ENCODE measurements around the gene CYP26B1.

Gene CYP26B1

DNA sequence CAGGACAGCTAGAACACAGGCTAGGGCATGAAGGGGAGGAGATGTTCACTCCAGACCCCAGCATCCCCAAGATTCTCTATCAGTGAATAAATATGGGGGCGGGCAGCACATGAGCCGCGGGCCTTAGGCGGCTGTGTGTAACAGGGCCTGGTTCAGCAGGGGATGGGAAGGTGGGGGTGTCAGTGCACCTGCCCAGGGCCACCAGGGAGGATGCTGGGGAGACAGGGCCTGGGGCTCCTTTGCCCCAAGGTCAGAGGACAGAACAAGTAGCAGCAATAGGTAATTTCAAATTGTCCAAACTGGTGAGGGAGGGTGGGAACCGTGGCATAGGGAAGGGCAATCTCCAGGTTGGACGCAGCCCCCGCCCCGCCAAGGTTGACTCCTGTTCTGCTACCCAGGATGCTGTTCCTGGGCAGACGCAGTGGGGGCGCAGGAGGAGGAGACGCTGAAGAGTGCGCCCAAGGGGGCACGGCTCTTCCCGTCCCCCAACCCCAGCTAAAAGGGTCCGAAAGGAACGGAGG, 16.2 kb downstream of the CYP26B1 start:
- H3K4me1 ChIP-seq (ENCODE audit: insufficient read depth, low read length) = no peaks in the 10 kb centered on the region
- no peak overlapping the region for H2AFZ ChIP-seq (ENCODE audit: low read depth, low read length)
- H3K9ac ChIP-seq (ENCODE audit: low read depth, low read length) = no peak overlapping the region
- H3K79me2 ChIP-seq (ENCODE audit: insufficient read depth, low read length) = no peaks in the 10 kb centered on the region
- H3K36me3 ChIP-seq (ENCODE audit: insufficient read depth, low read length) = no peaks in the 10 kb centered on the region
- no peak overlapping the region for H3K4me3 ChIP-seq (ENCODE audit: low read depth in 1 of 2, low read length in 2 of 2)
- DNase-seq (no peak), ATAC-seq (ENCODE audit: insufficient read depth, low read depth) (no peak)
- no peaks in the 10 kb centered on the region for H3K9me3 ChIP-seq (ENCODE audit: insufficient read depth, low read length, severe bottlenecking)
- H3K27me3 ChIP-seq (ENCODE audit: insufficient read depth, low read length, poor library complexity) = no peaks in the 10 kb centered on the region
- TF ChIP-seq, protein P1, sequence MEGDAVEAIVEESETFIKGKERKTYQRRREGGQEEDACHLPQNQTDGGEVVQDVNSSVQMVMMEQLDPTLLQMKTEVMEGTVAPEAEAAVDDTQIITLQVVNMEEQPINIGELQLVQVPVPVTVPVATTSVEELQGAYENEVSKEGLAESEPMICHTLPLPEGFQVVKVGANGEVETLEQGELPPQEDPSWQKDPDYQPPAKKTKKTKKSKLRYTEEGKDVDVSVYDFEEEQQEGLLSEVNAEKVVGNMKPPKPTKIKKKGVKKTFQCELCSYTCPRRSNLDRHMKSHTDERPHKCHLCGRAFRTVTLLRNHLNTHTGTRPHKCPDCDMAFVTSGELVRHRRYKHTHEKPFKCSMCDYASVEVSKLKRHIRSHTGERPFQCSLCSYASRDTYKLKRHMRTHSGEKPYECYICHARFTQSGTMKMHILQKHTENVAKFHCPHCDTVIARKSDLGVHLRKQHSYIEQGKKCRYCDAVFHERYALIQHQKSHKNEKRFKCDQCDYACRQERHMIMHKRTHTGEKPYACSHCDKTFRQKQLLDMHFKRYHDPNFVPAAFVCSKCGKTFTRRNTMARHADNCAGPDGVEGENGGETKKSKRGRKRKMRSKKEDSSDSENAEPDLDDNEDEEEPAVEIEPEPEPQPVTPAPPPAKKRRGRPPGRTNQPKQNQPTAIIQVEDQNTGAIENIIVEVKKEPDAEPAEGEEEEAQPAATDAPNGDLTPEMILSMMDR (IDR thresholded peaks at IDR 0.05; ENCODE audit: borderline replicate concordance, extremely low read depth, low read length, poor library complexity, severe bottlenecking) = no peak
- TF ChIP-seq EZH2 (IDR thresholded peaks at IDR 0.05; ENCODE audit: borderline replicate concordance, low read depth, low read length, severe bottlenecking) = no peak
- no peaks in the 10 kb centered on the region for H4K20me1 ChIP-seq (ENCODE audit: insufficient read depth, low read length)
- no peak overlapping the region for H3K27ac ChIP-seq (ENCODE audit: low read length)
- H3K4me2 ChIP-seq (ENCODE audit: insufficient read depth, low read length) = no peak overlapping the region

DNA sequence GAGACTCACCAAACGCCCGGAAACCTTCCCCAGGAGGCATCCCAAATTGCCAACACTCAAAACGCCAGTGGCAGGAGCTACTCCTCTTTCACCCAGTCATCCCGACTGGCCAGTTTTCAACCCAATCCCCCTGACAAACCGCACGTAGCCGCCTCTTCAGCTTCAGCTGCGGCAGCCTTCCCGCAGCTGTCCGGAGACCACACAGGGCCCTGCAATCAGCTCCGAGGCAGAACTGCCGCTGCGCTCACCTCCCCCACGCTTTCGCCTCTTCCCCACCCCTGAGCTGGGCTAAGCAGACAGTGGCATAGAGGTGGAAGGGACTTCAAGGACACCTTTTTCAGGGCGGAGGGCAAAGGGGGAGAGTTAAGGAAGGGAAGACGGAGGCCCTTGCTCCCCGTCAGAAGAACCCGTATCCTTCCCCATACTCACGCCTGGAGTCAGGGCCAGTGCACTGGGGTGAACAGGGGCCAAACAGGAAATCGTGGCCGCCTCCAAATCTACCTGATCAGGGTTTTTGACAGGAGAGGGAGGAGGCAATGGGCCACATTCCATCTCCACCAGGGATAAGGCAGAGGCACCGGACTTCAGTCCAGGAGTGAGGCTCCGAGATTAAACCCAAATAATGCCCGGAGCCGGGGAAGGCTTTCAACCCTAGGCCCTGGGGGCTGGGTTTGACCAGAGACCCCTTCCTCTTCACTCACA, 16.9 kb downstream of the CYP26B1 start:
- Histone ChIP-seq H3K27me3 (ENCODE audit: insufficient read depth, low read length, poor library complexity) (no peaks in the 10 kb centered on the region), H3K4me1 (ENCODE audit: insufficient read depth, low read length) (no peaks in the 10 kb centered on the region), H3K27ac (ENCODE audit: low read length) (no peak overlapping the region), H3K9me3 (ENCODE audit: insufficient read depth, low read length, severe bottlenecking) (no peaks in the 10 kb centered on the region), H3K4me3 (ENCODE audit: low read depth in 1 of 2, low read length in 2 of 2) (no peak overlapping the region), H3K79me2 (ENCODE audit: insufficient read depth, low read length) (no peaks in the 10 kb centered on the region), H3K36me3 (ENCODE audit: insufficient read depth, low read length) (no peaks in the 10 kb centered on the region), H2AFZ (ENCODE audit: low read depth, low read length) (no peak overlapping the region), H4K20me1 (ENCODE audit: insufficient read depth, low read length) (no peaks in the 10 kb centered on the region), H3K4me2 (ENCODE audit: insufficient read depth, low read length) (no peak overlapping the region), H3K9ac (ENCODE audit: low read depth, low read length) (no peak overlapping the region)
- no peak for ATAC-seq (ENCODE audit: insufficient read depth, low read depth)
- TF ChIP-seq, protein P1 (IDR thresholded peaks at IDR 0.05; ENCODE audit: borderline replicate concordance, extremely low read depth, low read length, poor library complexity, severe bottlenecking) = no peak
- TF ChIP-seq EZH2 (IDR thresholded peaks at IDR 0.05; ENCODE audit: borderline replicate concordance, low read depth, low read length, severe bottlenecking) = no peak
- no peak for DNase-seq

DNA sequence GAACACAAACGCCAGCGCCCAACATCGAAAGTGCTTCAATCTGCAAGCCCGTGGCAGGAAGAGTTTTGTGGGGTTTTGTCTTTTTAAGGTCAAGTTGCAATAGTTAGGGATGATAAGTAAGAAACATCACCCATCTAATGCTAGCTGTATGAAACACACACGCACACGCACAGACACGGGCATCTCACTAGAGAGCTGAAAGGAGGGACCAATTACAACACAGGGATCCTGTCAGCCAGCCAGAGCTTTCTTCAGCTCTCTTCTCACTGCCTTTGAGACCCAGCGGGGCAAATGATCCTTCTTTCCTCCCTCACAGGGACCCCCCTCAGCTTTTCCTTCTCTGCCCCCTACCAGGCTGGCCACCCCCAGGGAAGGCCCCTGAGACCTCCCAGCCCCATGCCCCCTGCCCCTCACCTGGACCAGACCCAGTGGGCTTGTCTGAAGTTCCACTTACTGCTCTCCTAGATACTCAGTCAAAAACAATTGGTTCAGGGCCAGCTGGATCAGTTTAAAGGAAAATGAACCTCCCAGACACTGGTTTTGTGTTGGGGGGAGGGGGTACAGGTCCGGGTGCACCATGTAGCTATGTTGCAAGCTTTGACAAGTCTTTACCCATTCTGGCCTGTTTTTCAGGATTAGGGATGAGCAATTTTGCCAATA, 17.9 kb downstream of the CYP26B1 start:
- no peak overlapping the region for H3K9ac ChIP-seq (ENCODE audit: low read depth, low read length)
- TF ChIP-seq, protein P1 (IDR thresholded peaks at IDR 0.05; ENCODE audit: borderline replicate concordance, extremely low read depth, low read length, poor library complexity, severe bottlenecking) = no peak
- no peak for TF ChIP-seq EZH2 (IDR thresholded peaks at IDR 0.05; ENCODE audit: borderline replicate concordance, low read depth, low read length, severe bottlenecking)
- no peaks in the 10 kb centered on the region for H3K9me3 ChIP-seq (ENCODE audit: insufficient read depth, low read length, severe bottlenecking)
- no peaks in the 10 kb centered on the region for H3K36me3 ChIP-seq (ENCODE audit: insufficient read depth, low read length)
- no peaks in the 10 kb centered on the region for H3K79me2 ChIP-seq (ENCODE audit: insufficient read depth, low read length)
- no peak overlapping the region for H3K27ac ChIP-seq (ENCODE audit: low read length)
- no peaks in the 10 kb centered on the region for H4K20me1 ChIP-seq (ENCODE audit: insufficient read depth, low read length)
- no peaks in the 10 kb centered on the region for H3K4me1 ChIP-seq (ENCODE audit: insufficient read depth, low read length)
- H3K27me3 ChIP-seq (ENCODE audit: insufficient read depth, low read length, poor library complexity) = no peaks in the 10 kb centered on the region
- no peak overlapping the region for H3K4me3 ChIP-seq (ENCODE audit: low read depth in 1 of 2, low read length in 2 of 2)
- ATAC-seq (ENCODE audit: insufficient read depth, low read depth) (no peak), DNase-seq (no peak)
- no peak overlapping the region for H3K4me2 ChIP-seq (ENCODE audit: insufficient read depth, low read length)
- H2AFZ ChIP-seq (ENCODE audit: low read depth, low read length) = no peak overlapping the region

Measured in DND-41 (cell line).